ENCODE data around the gene LRRC8E. TPM values are rescaled to one million over a fixed set of nuclear protein-coding genes. Genes with fewer than 3 reads are reported as not detected.

LRRC8E gene
- 1 to 10 TPM; 2.3 to 2.9 (median 2.5) TPM for polyA plus RNA-seq (ENCODE audit: insufficient read length in 4 of 4)

DNA sequence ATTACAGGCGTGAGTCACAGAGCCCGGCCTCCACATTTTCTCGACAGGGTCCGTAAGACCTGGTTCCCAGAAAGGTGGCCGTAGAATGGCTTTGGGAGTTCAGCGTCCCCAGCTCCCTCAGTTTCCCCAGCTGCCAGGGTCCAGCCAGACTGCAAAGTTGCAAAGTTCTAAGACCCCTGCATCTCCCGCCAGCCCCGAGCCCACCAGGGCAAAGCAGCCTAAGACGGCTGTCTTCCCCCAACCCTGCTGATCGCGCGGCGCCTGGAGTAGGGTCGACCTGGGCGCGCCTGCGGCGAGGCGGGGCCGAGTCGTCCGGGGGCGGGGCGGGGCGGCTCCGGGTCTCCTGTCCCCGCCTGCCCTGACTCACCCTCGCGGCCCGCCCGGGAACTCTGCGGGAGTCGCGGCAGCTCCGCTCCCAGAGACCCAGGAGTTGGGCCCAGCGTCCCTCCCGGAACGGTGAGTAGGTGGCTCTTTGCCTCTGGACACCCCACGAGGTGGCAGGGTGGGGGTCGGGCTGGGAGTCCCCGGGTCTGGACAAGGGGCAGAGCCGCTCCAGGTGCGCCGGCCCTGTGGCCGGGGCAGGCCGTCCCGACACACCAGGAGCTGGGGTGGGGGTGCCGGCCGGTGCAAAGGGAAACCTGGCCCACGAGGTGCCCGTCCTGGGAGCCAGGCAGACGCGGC, at the start of gene LRRC8E:
LRRC8E (plus strand) TSS at position 366 of the 681 bp plus-strand sequence. CDS start 7,094 bp downstream, outside the sequence.
- DNase-seq (ENCODE audit: low read depth in 4 of 4, low spot score in 3 of 4), result no peak

DNA sequence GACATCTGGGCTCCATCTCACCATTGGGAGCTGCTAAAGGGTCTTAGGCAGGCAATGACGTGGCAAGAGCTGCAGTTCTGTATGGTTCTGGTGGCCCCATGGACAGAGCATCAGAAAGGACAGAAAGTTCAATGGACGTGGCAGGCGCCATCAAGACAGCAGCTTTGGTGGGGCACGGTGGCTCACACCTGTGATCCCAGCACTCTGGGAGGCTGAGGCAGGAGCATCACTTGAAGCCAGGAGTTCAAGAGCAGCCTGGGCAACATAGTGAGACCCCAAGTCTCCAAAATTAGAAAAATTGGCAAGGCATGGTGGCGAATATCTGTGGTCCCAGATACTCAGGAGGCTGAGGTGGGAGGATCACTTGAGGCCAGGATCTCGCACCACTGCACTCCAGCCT, 48.8 kb upstream of the LRRC8E start:
- no peak for DNase-seq (ENCODE audit: low read depth in 4 of 4, low spot score in 3 of 4)

DNA sequence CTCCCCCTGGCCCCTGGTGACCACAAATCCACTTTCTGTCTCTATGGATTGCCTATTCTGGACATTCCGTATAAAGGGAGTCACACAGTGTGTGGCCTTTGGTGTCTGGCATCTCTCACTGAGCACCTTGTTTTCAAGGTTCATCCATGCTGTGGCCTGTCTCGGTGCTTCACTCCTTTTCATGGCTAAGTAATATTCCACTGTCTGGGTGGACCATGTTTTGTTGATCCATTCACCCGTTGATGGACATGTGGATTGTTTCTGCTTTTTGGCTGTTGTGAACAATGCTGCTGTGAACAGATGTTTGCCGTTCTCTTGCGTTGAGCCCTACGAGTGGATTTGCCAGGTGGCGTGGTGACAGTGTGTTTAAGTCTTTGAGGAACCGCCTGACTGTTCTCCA, 47.7 kb upstream of the LRRC8E start:
- DNase-seq (ENCODE audit: low read depth in 4 of 4, low spot score in 3 of 4), result no peak

DNA sequence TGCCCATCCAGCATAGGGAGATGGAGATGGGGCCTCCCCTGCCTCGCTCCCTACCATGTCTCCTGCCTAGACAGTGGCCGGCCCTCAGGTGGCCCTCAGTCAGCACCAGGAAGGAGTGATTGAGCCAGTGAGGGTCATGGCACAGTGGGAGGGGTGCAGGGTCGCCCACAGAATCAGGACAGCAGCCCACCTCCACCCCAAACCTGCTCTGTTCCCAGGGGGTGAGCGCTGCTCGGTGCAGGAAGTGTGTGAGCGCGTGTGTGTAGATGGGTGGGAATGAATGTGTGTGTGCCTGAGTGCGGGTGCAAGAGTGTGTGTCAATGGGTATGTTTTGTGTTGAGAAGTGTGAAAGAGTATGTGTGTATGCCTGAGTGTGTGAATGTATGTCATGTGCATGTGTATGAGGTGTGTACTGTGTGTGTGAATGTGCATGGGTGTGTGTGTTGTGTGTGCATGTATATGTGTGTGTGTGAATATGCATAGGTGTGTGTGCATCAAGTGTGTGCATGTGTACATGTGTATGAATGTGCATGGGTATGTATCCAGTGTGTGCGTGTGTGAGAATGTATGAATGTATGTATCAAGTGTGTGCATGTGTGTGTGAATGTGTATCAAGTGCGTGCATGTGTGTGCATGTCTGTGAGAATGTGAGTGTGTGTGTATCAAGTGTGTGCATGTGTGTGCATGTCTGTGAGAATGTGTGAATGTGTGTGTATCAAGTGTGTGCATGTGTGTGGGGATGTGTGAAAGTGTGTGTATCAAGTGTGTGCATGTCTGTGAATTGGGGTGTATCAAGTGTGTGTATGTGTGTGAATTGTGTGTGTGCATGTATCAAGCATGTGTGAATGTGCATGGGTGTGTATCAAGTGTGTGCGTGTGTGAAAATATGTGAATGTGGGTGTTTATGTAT, 46.3 kb upstream of the LRRC8E start:
- no peak for DNase-seq (ENCODE audit: low read depth in 4 of 4, low spot score in 3 of 4)

DNA sequence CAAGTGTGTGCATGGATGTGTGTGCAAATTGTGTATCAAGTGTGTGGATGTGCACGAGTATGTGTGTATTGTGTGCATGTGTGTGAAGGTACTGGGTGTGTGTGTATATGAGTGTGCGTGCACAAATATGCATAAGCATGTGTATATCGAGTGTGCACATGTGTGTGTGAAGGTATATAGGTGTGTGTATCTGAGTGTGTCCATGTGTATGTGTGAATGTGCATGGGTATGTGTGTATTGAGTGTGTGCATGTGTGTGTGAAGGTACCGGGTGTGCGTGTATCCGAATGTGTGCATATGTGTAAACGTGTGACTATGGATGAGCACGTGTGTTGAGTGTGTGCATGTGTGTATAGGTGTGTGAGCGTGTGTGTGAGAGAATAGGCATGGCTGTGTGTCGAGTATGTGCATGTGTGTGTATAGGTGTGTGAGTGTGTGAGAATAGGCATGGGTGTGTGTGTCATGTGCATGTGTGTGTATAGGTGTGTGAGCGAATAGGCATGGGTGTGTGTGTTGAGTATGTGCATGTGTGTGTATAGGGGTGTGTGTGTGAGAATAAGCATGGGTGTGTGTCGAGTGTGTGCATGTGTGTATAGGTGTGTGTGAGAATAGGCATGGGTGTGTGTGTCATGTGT, 45.5 kb upstream of the LRRC8E start:
- DNase-seq (ENCODE audit: low read depth in 4 of 4, low spot score in 3 of 4), result no peak

DNA sequence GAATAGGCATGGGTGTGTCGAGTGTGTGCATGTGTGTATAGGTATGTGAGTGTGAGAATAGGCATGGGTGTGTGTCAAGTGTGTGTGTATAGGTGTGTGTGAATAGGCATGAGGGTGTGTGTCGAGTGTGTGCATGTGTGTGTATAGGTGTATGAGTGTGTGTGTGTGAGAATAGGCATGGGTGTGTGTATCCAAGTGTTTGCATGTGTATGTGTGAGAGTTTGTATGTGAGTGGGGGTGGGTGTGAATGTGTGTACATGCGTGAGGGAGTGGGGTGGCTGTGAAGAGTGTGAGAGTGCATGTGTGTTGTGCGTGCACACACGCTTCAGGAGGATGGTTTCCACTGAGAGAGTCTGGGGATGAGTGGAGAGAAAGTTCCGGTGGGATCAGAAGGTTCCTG, 44.8 kb upstream of the LRRC8E start:
- DNase-seq (ENCODE audit: low read depth in 4 of 4, low spot score in 3 of 4), result no peak

DNA sequence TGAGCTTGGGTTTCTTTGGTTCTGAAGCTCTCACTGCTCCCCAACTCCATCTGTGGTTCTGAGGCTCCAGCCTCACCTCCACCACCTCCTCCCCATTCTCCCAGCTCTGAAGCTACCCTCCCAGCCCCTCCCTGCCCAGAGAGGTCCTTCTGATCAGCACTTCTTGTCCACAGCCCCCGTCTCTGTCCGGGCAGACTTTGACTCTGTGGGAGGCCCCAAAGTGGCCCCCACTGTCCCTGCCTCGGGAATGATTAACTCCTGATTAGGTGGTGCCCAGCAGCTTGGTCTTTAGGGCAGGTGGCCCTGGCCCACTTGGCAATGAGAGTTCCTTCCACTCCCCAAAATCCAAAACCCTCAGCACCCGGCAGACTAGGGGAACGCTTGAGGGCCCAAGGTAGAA, 43.9 kb upstream of the LRRC8E start:
- DNase-seq (ENCODE audit: low read depth in 4 of 4, low spot score in 3 of 4), result no peak

DNA sequence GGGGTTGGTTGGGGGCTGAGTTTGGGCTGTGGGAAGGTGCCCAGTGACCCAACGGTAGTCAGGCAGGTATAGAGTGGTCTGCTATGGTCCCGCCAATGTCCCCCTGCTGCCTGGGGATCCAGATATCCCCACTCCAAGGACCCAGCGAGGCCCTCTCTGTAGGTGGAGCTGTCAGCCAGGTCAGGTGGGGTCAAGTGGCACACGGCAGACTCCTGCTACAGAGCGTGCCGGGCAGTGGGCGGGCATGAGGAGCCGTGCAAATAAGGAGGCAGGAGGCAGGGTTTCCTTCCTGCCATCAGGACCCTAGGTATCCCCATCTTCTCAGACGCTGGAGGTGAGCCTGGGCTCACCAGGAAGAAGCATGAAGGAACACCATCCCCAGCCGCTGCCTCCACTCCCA, 43.4 kb upstream of the LRRC8E start:
- DNase-seq (ENCODE audit: low read depth in 4 of 4, low spot score in 3 of 4), result no peak

DNA sequence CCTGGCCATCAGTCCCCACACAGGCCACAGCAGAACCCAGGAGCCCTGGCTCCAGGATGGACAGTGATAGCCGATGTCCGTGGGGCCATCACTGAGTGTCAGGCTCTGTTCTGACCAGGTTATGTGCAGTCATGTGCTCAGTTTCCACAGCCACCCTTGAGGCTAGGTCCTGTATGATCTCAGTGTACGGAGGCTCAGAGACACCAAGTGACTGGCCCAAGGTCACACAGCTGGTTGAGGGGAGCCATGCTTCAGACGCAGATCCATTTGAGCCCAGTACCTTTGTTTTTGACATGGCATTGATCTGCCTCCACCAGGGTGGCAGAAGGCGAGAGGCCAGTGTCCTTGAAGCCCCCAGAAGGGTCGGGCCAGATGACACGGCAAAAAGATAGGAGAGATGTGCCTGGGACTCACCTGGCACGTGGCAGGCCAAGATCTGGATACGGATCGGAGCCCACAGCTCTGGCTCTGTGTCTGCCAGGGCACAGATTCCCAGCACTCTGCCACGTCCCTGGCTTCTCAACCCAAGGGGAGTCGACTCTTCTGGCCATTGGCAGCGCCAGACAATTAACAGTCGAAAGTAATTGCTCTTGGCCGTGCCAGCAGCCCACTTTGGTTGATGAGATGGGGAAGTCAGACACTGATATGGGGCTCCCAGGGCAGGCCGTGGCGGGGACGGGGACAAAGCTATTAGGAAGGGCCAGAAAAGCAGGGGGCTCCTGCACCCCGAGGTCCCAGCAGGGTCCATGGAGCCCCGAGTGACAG, 42.7 kb upstream of the LRRC8E start:
- DNase-seq (ENCODE audit: low read depth in 4 of 4, low spot score in 3 of 4), result no peak

DNA sequence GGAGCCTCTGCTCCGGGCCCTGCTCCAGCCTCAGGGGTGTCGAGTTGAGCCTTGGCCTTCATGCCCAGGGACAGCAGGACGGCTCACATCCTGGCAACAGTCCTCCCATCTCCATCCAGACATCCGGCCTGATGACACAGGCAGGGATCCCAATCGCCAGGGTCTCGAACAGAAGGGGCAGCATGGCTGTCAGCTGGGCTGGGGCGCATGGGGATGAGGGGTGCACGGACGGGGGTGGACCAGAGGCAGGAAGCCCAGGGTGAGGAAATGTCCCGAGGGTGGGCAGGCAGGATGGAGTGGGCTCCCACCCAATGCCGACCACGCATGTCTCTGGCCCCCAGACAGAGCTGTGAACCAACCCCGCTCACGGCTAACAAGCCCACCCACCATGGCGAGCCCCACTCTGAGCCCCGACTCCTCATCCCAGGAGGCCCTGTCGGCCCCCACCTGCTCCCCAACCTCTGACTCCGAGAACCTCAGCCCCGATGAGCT, 42.1 kb upstream of the LRRC8E start:
- no peak for DNase-seq (ENCODE audit: low read depth in 4 of 4, low spot score in 3 of 4)

DNA sequence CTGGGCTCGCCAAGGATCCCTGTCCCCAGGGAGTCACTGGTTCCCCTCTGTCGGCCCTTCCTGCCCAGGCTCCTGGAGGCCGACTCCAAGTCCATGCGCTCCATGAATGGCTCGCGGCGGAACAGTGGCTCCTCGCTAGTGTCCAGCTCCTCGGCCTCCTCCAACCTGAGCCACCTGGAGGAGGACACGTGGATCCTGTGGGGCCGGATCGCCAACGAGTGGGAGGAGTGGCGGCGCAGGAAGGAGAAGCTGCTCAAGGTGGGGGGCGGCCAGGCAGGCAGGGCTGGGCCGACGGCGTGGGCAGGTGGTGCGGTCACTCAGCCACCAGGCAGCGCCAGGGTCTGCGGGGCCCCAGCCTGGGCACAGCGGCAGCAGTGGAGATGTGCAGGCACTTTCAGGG, 40.6 kb upstream of the LRRC8E start:
- DNase-seq (ENCODE audit: low read depth in 4 of 4, low spot score in 3 of 4), result no peak

DNA sequence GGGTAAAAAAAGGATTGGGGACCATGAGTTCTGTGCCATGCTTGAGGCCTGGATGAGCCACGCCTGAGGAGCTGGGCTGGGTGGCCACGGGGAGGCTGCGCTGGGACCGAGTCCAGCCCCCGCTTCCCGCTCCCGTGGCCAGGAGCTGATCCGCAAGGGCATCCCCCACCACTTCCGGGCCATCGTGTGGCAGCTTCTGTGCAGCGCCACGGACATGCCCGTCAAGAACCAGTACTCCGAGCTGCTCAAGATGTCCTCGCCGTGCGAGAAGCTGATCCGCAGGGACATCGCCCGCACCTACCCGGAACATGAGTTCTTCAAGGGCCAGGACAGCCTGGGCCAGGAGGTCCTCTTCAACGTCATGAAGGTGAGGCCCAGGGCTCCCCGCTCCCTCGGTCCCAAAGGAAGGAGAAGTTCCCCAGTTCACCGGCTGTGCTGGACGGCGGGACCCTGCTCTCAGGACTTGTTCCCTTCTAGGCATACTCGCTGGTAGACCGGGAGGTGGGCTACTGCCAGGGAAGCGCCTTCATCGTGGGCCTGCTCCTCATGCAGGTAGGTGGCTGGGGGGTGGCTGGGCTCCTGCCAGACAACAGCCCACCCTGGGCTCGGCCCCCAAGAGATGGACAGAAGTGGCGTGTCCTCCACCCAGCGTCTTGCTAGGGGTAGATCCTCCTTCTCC, 39.4 kb upstream of the LRRC8E start:
- no peak for DNase-seq (ENCODE audit: low read depth in 4 of 4, low spot score in 3 of 4)

DNA sequence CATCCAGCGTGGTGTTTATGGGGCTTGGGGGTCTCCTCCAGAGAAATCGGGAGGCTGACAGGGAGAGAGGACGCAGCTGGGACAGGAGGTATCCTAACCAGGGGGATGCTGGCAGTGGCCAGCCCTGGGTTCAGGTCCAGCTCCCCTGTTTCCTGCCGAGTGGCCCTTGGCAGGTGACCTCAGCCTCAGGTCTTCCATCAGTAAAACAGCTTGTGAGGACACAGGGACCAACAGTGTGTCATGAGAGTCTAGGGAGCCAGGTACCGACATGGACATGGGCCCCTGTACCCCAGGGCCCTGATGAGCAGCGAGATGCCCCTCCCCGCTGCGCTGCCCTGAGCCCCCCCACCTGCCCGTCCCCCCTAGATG, 38.7 kb upstream of the LRRC8E start:
- no peak for DNase-seq (ENCODE audit: low read depth in 4 of 4, low spot score in 3 of 4)

DNA sequence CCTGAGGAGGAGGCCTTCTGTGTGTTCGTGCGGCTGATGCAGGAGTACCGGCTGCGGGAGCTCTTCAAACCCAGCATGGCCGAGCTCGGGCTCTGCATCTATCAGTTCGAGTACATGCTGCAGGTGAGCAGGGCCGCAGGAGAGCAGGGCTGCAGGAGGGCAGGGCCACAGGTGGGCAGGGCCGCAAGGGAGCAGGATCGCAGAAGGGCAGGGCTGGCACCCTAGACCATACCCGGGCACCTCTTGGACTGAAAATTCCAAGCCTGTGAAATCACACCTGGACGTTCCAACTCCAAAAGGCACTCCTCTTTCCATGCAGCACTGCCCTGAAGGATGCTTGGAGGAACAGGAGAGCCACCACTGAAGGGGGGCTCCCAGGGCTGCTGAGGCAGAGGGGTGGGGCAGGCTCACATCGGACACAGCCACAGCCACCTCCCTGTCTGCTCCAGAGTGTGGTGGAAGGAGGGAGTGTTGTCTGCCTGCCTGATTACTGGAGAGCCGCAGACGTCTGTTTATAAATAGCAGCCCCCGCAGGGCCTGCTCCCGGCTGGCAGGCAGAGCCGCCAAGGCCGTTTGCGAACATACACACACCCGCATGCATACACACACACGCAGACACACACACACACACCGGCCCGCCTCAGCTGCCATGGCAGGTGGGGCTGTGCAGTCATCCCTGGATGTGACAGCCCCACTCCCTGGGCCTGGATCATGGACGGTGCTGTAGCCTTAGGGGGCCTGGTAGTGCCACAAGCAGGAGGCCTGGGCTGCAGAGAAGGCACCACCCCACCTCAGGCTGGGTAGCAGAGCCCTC, 38.1 kb upstream of the LRRC8E start:
- DNase-seq (ENCODE audit: low read depth in 4 of 4, low spot score in 3 of 4), result no peak

DNA sequence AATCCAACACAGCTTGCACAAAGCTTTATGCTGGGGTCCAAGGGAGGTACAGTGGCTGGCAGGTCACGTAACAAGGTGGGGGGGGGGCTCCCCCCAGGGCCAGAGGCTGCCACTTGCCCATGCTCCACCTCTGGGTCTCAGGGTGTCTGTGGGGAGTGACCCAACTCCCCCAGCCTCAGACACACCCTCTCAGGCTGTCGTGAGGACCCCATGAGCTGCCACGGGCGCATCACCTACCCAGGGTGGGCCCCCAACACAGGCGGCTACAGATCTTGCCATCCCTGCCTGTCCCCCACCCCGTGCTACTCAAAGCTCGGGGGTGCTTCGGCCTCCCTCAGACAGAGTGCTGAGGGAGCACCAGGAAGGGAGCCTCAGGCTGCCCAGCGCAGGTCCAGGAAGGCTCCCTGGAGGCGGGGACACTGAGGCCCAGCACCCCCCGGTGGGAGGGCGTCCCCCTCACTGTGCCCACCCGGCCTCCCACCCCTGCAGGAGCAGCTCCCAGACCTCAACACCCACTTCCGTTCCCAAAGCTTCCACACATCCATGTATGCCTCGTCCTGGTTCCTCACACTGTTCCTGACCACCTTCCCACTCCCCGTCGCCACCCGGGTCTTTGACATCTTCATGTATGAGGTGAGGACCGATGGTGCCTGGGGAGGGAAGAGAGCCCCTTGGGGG, 37.2 kb upstream of the LRRC8E start:
- DNase-seq (ENCODE audit: low read depth in 4 of 4, low spot score in 3 of 4), result no peak

DNA sequence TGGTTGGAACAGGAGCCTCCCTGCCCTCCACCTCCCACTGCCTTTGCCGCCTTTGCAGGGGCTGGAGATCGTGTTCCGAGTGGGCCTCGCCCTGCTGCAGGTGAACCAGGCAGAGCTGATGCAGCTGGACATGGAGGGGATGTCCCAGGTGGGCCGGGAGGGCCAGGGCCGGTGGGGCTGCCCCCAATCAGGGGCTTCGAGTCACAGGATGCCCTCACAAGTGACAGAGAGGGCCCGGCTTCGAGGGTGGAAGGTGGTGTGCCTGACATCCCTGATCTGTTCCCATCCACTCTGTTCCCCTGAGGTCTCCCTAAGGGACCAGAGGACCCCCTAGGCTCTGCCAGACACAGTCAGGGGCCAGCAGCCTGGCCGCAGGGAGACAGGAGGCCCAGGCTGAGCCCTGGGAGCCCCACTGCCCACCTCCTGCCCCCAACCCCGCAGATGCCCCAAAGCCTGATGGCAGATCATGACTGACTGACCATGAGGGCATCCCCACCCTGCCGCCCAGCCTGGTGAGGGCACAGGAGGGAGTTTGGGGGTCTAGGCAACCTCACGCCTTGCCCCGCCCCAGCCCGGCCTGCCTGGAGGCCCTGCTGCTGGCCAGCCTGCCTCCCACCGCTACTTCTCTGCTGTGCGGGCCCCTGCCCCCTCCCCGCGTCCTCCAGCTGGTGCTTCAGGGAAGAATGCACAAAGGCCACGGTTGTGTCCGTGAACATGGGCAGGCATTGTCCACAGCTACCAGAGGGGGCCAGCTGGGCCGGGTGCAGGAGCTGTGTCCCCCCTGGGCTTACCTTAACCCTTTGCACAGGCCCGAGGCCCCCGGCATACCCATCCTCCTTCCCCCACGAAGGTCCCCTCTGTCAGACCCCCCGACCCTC, 36.4 kb upstream of the LRRC8E start:
- DNase-seq (ENCODE audit: low read depth in 4 of 4, low spot score in 3 of 4), result no peak

DNA sequence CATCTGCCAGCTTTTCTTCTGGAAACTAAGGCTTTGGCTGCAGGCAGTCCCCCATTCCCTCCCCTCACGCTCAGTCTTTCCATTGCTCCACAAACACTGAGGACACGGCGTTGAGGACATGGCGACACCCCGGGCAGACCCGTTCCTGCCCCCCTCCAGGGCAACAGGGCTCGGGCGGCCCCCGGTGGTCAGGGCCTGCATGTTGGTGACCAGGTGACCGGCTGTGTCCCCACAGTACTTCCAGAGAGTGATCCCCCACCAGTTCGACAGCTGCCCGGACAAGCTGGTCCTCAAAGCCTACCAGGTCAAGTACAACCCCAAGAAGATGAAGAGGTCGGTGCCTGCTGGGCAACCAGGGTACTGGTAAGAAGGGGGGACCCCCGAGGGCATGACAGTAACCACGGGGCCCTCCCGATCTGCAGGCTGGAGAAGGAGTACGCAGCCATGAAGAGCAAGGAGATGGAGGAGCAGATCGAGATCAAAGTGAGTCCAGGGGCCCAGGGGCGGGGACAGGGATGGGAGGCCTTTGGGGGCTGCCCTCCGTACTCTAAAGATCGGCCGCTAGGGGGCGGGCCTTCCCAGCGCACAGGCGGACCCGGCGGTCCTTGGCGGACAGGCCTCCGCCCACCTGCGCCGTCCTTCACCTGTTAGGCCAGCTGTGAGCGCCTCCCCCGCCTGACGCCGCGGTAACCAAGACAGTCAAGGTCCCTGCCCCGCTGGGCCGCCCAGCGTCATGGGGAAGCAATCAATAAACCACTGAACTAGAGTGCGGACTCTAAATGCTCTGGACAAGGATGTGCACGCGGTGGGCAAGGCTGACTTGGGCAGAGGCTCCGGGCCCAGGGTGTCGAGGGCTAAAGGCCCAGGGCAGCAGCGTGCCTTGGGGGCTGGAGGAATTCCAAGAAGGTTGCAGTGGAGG, 35.2 kb upstream of the LRRC8E start:
- peak in 1 of 4 donors; percentile 75 for DNase-seq (ENCODE audit: low read depth in 4 of 4, low spot score in 3 of 4)
